Measurements from ENCODE around the gene SH3RF3. TPM values are rescaled to one million over a fixed set of nuclear protein-coding genes. Genes with fewer than 3 reads are reported as not detected.

SH3RF3 gene
- total RNA-seq, 1 donor from 2014 or later: 7.3 TPM

DNA sequence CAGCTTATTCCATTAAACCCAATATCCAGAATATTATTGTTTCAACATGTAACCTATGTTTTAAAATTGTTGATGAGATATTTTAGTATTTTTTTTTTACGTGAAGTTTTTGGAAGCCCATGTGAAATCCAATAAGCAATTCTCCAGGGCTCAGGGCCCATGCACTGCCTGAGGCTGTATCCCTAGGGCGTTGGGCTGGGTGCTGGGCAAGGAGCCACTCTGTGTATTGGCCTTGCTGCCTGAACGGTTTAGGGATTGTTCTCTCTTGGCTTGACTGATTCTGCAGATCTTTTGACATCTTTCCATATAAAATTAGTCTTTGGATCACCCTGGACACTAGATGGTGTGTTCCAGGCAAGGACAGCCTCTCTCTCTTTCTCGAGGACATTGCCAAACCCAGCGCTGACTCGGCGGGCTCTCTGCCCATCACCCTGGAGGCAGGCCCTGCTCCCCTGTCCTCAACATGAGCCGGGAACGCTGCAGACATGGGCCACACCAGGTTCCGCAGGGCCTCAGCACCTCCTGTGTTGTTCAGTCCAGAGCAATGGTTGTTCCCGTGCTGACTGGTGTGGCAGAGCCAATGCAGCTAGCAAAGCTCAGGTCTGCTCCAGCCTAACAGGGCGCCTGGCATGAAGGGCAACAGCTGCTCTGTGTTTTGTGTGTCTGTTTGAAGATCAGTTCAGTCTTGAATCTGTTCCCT is 321.7 kb downstream of the SH3RF3 start:
- Histone ChIP-seq H3K4me2 (ENCODE audit: low read length) (no peak overlapping the region), H4K20me1 (ENCODE audit: insufficient read depth, low read length) (no peaks in the 10 kb centered on the region), H3K27ac (ENCODE audit: low read depth, low read length) (no peak overlapping the region), H2AFZ (ENCODE audit: low read depth, low read length) (no peak overlapping the region), H3K4me3 (ENCODE audit: insufficient read depth, low read depth, low read length) (no peak overlapping the region), H3K36me3 (ENCODE audit: insufficient read depth, low read length) (no peaks in the 10 kb centered on the region), H3K79me2 (ENCODE audit: insufficient read depth, low read length) (no peaks in the 10 kb centered on the region), H3K9ac (ENCODE audit: low read length) (no peak overlapping the region), H3K4me1 (ENCODE audit: insufficient read depth, low read length) (peaks cover 20% of the 10 kb centered on the region), H3K9me3 (ENCODE audit: insufficient read depth, low read depth, low read length) (no peaks in the 10 kb centered on the region), H3K27me3 (ENCODE audit: insufficient read depth, low read length) (no peaks in the 10 kb centered on the region)
- peaks cover 23% of the 10 kb centered on the region for H3K4me1 Mint-ChIP-seq (ENCODE audit: low read depth, unreplicated experiment)
- peaks cover 15% of the 10 kb centered on the region for H3K36me3 Mint-ChIP-seq (ENCODE audit: low read depth, unreplicated experiment)
- no peak for DNase-seq (ENCODE audit: low read depth)
- TF ChIP-seq, protein P1, sequence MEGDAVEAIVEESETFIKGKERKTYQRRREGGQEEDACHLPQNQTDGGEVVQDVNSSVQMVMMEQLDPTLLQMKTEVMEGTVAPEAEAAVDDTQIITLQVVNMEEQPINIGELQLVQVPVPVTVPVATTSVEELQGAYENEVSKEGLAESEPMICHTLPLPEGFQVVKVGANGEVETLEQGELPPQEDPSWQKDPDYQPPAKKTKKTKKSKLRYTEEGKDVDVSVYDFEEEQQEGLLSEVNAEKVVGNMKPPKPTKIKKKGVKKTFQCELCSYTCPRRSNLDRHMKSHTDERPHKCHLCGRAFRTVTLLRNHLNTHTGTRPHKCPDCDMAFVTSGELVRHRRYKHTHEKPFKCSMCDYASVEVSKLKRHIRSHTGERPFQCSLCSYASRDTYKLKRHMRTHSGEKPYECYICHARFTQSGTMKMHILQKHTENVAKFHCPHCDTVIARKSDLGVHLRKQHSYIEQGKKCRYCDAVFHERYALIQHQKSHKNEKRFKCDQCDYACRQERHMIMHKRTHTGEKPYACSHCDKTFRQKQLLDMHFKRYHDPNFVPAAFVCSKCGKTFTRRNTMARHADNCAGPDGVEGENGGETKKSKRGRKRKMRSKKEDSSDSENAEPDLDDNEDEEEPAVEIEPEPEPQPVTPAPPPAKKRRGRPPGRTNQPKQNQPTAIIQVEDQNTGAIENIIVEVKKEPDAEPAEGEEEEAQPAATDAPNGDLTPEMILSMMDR (IDR thresholded peaks at IDR 0.05; ENCODE audit: insufficient read depth, low read depth, low read length): no peak
- no peak for TF ChIP-seq EZH2 (IDR thresholded peaks at IDR 0.05; ENCODE audit: insufficient read depth, low read length)
- no peaks in the 10 kb centered on the region for H3K9me3 Mint-ChIP-seq (ENCODE audit: unreplicated experiment)
- H3K27me3 Mint-ChIP-seq (ENCODE audit: low read depth, unreplicated experiment): peaks cover 9% of the 10 kb centered on the region
- H3K27ac Mint-ChIP-seq (ENCODE audit: unreplicated experiment): no peak overlapping the region
- no peak overlapping the region for H3K4me3 Mint-ChIP-seq (ENCODE audit: unreplicated experiment)
- FAIRE-seq: no peak

DNA sequence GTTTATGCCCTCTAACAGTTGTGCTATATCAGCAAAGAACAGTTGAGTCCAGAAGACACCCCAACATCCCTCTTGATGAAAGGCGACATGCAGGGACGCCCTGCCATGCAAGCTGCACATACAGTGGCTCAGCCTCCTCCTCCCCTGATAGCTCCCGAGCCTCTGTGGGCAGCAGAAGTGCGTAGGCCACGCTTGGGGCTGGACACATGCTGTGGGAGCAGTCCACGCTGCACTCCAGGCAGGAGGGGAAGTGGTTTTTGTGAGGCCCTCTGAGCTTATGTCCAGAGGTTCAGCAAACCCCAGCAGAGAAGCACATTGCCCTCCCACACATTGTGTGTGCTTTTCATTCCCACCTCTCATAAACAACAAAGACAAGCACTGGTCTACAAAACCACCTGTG is 322.7 kb downstream of the SH3RF3 start:
- H3K4me3 Mint-ChIP-seq (ENCODE audit: unreplicated experiment): no peak overlapping the region
- Histone ChIP-seq H4K20me1 (ENCODE audit: insufficient read depth, low read length) (no peaks in the 10 kb centered on the region), H3K27me3 (ENCODE audit: insufficient read depth, low read length) (no peaks in the 10 kb centered on the region), H3K9ac (ENCODE audit: low read length) (no peak overlapping the region), H3K79me2 (ENCODE audit: insufficient read depth, low read length) (no peaks in the 10 kb centered on the region), H3K4me2 (ENCODE audit: low read length) (no peak overlapping the region), H3K9me3 (ENCODE audit: insufficient read depth, low read depth, low read length) (no peaks in the 10 kb centered on the region), H3K4me3 (ENCODE audit: insufficient read depth, low read depth, low read length) (no peak overlapping the region), H3K27ac (ENCODE audit: low read depth, low read length) (no peak overlapping the region), H3K4me1 (ENCODE audit: insufficient read depth, low read length) (peaks cover 11% of the 10 kb centered on the region), H3K36me3 (ENCODE audit: insufficient read depth, low read length) (no peaks in the 10 kb centered on the region), H2AFZ (ENCODE audit: low read depth, low read length) (no peak overlapping the region)
- peaks cover 18% of the 10 kb centered on the region for H3K4me1 Mint-ChIP-seq (ENCODE audit: low read depth, unreplicated experiment)
- no peaks in the 10 kb centered on the region for H3K9me3 Mint-ChIP-seq (ENCODE audit: unreplicated experiment)
- peaks cover 9% of the 10 kb centered on the region for H3K27me3 Mint-ChIP-seq (ENCODE audit: low read depth, unreplicated experiment)
- peaks cover 15% of the 10 kb centered on the region for H3K36me3 Mint-ChIP-seq (ENCODE audit: low read depth, unreplicated experiment)
- FAIRE-seq (no peak), DNase-seq (ENCODE audit: low read depth) (no peak)
- TF ChIP-seq, protein P1 (IDR thresholded peaks at IDR 0.05; ENCODE audit: insufficient read depth, low read depth, low read length): no peak
- no peak for TF ChIP-seq EZH2 (IDR thresholded peaks at IDR 0.05; ENCODE audit: insufficient read depth, low read length)
- no peak overlapping the region for H3K27ac Mint-ChIP-seq (ENCODE audit: unreplicated experiment)
